DMS153 treated with DMSO at 0.1 percent for 48 hours (cell line): ENCODE data around the gene RAG1.

Experiments used
- DNase-seq: peaks from one replicate; lab custom pipeline; 2025; ENCODE audit not compliant: unreplicated experiment; lab: John Stamatoyannopoulos, UW

The RAG1 gene

GRCh38 chr11:36588099-36588498 lies 20.3 kb downstream of the RAG1 start:
- no peak for DNase-seq

GRCh38 chr11:36590513-36590912 lies 22.7 kb downstream of the RAG1 start:
- DNase-seq = no peak

- DNase-seq = no peak
Observed at GRCh38 chr11:36591433-36591832, 23.6 kb downstream of the RAG1 start.

- peak; percentile 92 for DNase-seq
Observed at GRCh38 chr11:36594316-36594989, 26.6 kb downstream of the RAG1 start, which contains the start of gene IFTAP. Gene IFTAP, plus strand, starts transcription at chr11:36594502. Its CDS starts 15,602 bp downstream, at chr11:36610104.

GRCh38 chr11:36596880-36597279 lies 29.1 kb downstream of the RAG1 start:
- no peak for DNase-seq

GRCh38 chr11:36598051-36598450 lies 30.2 kb downstream of the RAG1 start, which contains the start of gene RAG2:
Gene RAG2, minus strand, starts transcription at chr11:36598236. Its CDS starts 4,068 bp downstream, at chr11:36594168.
- DNase-seq = no peak

- DNase-seq = no peak
Observed at GRCh38 chr11:36600180-36600579, 32.4 kb downstream of the RAG1 start.

GRCh38 chr11:36601155-36601554 lies 33.3 kb downstream of the RAG1 start:
- DNase-seq = no peak

- DNase-seq = no peak
Observed at GRCh38 chr11:36602135-36602534, 34.3 kb downstream of the RAG1 start.

- no peak for DNase-seq
Observed at GRCh38 chr11:36605221-36606216, 37.7 kb downstream of the RAG1 start.

GRCh38 chr11:36608491-36609199 lies 40.8 kb downstream of the RAG1 start:
- DNase-seq = no peak

- no peak for DNase-seq
Observed at GRCh38 chr11:36609383-36609782, 41.6 kb downstream of the RAG1 start.

- DNase-seq = no peak
Observed at GRCh38 chr11:36615826-36616225, 48.0 kb downstream of the RAG1 start.

- DNase-seq = no peak
Observed at GRCh38 chr11:36617543-36618362, 49.9 kb downstream of the RAG1 start.

GRCh38 chr11:36618363-36619047 lies 50.7 kb downstream of the RAG1 start:
- no peak for DNase-seq

GRCh38 chr11:36619502-36619901 lies 51.7 kb downstream of the RAG1 start:
- DNase-seq = no peak

- DNase-seq = no peak
Observed at GRCh38 chr11:36620246-36620645, 52.4 kb downstream of the RAG1 start.

GRCh38 chr11:36622431-36623136 lies 54.8 kb downstream of the RAG1 start:
- DNase-seq = peak; percentile 1

GRCh38 chr11:36623494-36623893 lies 55.7 kb downstream of the RAG1 start:
- no peak for DNase-seq
